KBM-7 (cell line): Measurements from ENCODE around the gene ATP2A3.
A peak's percentile ranks its signal among the peaks of the same experiment; 100 is the strongest.

ENCODE experiments used
- DNase-seq: peaks from one replicate; pipeline ENCODE4 v3.0.0-alpha.2; 2015
- in situ Hi-C: fragments of 300-500 bp; cut with MboI; formaldehyde crosslinking; loops from 2 replicates; pipeline ENCODE4 v1.14.3; 2020; ENCODE audit warnings: low sequenced_read_pairs, low pct_unique_long_range_greater_than_20kb, mixed read lengths

The ATP2A3 gene

DNA sequence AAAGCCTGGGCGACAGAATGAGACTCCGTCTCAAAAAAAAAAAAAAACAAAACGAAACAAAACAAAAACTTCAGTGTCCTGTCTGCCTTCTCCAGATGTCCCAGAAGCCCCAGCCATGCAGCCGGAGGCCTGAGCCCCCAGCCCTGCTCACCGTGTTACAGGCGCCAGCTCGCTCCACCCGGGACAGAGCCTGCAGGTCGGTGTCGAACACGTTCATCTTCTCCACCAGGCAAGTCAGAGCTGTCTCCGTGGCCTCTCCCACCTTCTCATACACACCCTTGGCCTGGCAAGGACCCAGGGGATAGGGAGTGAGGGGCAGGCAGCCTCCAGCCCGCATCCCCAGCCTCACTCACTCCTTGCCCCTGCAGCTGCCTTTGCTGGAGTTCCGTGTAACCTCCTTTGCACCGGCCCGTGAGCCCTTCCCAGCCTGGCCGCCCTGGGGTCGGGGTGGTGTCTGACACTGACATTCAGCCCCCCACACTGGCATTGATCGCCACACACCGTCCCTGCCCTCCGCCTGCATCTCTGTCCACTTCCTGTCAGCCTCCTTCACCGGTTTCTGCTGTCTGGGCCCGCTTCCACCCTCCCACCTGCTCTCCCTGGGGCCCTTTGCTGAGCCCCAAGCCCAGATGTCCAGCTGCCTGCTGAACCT, 20.9 kb downstream of the ATP2A3 start:
- in situ Hi-C loops = no loop called here
- DNase-seq = no peak

DNA sequence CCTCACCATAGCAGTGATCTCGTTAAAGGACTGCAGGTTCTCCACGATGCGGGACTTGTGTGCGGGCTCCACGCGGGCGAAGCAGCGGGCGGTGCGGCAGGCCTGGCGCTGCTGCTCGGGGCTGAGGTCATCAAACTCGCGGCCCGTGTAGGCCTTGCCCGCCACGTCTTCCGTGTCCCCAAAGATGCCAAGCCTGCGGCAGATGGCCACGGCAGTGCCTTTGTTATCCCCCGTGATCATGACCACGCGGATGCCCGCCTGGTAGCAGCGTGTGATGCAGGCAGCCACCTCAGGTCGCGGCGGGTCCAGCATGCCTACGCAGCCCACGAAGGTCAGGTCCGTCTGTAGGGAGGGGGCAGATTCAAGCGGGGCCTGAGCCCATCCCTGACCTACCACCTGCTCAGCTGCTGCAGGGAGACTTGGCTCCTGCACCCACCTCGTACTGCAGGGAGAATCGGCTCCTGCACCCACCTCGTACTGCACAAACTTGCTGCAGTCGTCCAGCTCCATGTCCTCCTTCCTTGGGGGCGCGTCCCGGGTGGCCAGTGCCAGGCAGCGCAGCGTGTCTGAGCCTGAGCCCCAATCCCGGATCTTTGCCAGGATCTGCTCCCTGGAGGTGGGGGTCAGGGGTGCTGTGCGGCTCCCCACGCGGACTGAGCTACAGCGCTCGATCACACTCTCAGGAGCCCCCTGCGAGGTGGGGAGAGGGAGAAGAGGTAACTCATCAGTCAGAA, 23.1 kb downstream of the ATP2A3 start:
- DNase-seq = no peak
- in situ Hi-C loops = no loop called here

DNA sequence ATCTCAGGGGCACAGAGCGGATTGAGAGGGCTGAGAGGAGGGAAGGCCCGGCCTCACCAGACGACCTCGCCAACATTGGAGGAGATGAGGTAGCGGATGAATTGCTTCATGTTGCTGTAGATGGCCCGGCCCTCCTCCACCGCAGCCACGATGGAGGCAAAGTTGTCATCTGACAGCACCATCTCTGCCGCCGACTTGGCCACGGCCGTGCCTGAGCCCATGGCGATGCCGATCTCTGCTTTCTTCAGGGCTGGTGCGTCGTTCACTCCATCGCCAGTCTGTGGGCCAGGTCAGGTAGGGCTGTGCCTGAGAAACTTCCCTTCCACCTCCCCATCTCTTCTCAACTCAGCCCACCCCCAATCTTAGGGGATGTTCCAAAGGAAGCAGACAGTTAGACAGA, 26.9 kb downstream of the ATP2A3 start:
- in situ Hi-C loops = no loop called here
- no peak for DNase-seq

- in situ Hi-C loops = no loop called here
These were observed 28.3 kb downstream of the ATP2A3 start for GRCh38 chr17:3935825-3936355.

GRCh38 chr17:3935140-3935542, 29.1 kb downstream of the ATP2A3 start:
- peak; percentile 80 for DNase-seq
- in situ Hi-C loops = no loop called here

More at GRCh38 chr17:3935825-3936355, 28.3 kb downstream of the ATP2A3 start:
- DNase-seq = no peak

DNA sequence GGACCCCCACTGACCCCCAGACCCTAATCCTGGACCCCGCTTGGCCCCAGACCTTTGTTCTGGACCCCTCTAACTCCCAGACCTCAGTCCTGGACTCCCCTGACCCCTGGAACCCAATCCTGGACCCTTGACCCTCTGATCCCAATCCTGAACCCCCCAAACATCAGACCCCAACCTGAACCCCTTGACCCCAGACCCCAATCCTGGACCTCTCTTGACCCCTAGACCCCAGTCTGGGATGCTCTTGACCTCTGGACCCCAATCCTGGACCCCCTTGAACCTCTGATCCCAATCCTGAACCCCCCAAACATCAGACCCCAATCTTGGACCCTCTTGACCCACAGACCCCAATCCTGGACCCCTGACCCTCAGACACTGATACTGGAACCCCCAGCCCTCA, 34.5 kb downstream of the ATP2A3 start:
- no peak for DNase-seq
- in situ Hi-C loops = no loop called here

DNA sequence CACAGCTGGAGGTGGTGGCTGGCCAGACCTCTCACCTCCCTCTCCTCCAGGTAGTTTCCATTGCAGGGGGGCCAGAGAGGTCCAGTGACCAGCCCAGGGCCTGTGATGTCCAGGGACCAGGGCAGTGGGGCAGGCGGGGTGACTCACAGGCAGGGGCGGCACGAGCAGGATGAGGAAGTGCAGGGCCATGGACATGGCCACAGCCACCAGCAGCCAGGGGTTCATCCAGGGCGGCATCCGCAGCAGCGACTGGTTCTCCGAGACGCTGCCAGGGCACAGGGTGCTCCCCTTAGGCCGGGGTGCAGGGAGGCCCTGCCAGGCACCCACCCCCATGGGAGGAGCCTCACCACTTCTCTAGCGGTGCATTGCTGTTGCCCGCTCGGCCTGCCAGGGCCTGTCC, 35.1 kb downstream of the ATP2A3 start:
- in situ Hi-C loops = no loop called here
- no peak for DNase-seq

DNA sequence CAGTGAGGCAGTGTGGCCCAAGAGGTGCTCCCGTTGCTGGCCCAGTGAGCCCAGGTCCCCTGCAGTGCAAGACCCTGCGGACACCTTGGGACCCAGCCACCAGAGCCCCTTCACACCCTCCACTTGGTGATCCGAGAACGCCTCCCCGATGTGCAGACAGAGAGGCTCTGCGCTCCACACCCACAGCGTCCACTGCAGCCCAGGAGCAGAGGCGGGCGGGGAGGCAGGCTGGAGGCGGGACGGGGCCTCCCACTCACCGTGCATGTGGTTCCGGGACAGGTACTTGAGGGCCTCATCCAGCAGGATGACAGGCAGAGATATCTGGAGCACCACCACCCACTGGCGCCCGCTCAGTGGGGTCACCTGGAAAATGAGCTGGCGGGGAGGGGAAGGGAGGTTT, 35.8 kb downstream of the ATP2A3 start:
- DNase-seq = no peak
- in situ Hi-C loops = no loop called here

DNA sequence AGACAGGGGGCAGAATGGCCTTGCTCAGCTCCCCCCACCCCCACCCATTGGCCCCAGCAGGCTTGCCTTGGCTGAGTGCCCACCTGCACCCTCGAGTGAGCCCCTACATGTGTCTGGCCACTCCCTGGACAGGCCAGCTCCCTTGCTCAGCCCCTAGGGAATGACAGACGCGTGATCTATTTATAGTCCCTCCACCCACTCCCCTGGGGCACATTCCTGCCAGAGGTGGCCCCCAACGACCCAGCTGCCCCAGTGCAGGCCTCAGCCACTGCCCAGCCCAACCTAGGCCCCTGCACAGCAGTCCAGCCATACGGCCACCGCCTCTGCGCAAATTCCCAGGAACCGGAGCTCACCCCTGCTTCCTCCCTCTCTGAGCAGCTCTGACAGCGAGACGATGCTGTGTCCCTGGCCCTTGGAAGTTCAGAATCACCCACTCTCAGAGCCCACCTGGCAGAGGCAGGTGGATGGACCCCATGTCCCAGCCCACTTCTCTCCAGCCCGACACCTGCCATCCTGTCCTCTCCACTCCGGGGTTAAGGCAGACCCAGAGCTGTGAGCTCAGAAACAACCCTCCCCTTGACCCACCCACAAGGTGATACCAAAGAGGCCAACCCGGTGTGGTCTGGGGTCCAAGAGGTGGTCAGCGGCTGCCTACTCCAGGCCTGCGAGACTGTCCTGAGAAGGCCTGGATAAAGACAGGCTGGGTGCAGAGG, 36.5 kb downstream of the ATP2A3 start:
- in situ Hi-C loops = no loop called here
- DNase-seq = no peak

DNA sequence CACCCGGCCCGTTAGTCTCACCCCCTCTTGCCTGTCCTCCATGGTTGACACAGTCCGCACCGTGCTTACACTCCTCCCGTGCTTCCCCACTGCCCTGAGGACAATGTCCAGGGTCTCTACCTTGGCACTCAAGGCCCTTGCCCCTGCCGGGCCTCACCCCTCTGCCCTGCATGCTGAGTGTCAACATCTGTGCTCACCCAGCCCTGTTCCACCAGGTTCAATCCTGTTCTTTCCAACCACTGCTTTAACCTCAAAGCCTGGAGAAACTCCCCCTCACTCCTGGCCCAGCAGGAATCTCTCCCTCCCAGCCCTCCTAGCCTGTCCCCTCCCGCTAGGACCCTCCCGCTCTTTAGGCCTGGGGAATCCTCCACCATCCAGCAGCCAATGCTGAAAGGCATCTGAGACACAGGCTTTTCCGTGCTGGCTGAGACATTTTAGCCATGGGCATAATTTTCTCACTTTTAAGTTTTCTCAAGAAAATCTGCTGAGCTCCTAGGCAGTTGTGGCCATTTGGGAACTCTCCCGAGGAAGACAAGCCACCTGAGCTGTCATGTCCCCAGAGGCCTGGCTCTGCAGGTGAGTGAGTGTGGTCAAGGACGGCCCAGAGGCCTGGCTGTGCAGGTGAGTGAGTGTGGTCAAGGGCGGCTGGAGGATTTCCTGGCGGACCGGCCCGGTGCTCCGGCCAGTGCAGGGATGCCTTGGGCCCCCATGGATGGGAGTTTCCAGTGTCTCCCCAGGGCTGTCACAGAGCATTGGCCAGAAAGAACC, 37.2 kb downstream of the ATP2A3 start:
- in situ Hi-C loops = no loop called here
- no peak for DNase-seq

GRCh38 chr17:3925684-3926485, 38.4 kb downstream of the ATP2A3 start:
- no peak for DNase-seq
- in situ Hi-C loops = no loop called here

DNA sequence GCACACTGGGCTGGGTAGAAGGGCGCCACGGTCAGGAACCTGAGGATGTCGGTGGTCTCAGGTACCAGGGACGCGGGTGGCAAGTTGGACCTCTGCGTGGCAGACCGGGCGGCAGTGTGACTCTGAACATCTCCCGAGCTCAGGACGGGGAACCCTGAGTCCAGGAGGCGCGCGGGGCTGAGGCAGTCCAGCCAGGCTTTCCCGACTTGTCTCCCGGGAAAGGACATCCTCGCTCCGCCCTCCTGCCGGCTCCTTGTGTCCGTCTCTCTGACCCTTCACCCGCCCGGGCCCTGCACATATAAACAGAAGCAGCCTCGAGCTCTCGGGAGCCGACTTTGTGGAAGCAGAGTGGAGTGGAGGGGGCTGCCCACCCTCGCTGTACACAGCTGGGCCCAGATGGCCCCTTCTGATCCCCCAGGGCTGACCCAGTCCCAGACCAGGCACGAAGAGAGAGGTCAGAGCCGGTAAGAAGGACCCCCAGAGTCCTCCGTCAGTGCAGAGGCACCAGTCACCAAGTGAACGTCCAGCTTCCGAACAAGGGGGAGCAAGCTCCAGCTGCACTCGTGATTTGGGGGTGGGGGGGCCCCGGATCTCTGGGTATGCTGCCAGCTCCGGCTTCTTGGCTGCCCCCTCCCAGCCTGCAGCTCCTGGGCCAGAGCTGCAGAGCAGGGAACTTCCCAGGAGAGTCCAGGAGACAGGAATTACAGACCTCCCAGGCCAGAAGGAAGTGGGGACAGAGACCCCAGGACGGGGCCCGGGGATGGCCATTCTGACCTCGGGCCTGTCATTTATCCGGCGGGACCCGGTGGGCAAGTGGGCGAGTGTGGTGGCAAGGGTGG, 39.5 kb downstream of the ATP2A3 start:
- in situ Hi-C loops = no loop called here
- DNase-seq = no peak

- in situ Hi-C loops = no loop called here
- no peak for DNase-seq
These were observed 40.6 kb downstream of the ATP2A3 start for GRCh38 chr17:3923466-3924190.

DNA sequence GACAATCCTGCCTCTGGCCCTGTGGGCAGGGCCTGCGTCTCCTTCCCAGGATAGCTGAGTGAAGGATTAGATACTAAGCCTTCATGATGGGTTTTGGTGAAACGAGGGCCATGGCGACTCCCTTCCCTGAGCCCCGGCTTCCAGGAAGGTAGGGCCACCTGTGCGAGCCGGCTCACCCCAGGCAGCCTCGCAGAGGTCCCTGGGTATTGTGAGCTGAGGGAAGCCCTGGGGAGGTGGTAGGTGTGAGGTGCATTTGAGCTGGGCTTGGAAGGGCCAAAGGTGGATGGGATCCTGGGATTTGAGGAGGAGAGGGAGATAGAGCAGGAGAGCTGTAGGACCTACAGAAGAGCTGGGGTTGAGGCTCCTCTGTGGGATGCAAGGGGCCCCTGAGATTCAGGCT, 41.5 kb downstream of the ATP2A3 start:
- in situ Hi-C loops = no loop called here
- DNase-seq = no peak

GRCh38 chr17:3921502-3922319, 42.5 kb downstream of the ATP2A3 start:
- in situ Hi-C loops = no loop called here
- no peak for DNase-seq

GRCh38 chr17:3921006-3921405, 43.2 kb downstream of the ATP2A3 start:
- in situ Hi-C loops = no loop called here

More at GRCh38 chr17:3921006-3921405, 43.2 kb downstream of the ATP2A3 start:
- DNase-seq = peak; percentile 59
